H9 (cell line): ENCODE measurements around the gene SLC23A1. TPM values are rescaled to one million over a fixed set of nuclear protein-coding genes. Genes with fewer than 3 reads are reported as not detected.

Experiments
- DNase-seq: peaks from one replicate; pipeline ENCODE4 v3.0.0-alpha.2; 2017
- H2AFZ ChIP-seq: one replicate; pipeline ENCODE4 v1.6.1; 2013; ENCODE audit warnings: mild to moderate bottlenecking, low read length, control low read depth, moderate library complexity
- H2AK5ac ChIP-seq: 2 replicates; pipeline ENCODE4 v1.6.1; 2013; ENCODE audit warnings: low read length, control low read depth, mixed read lengths; ENCODE audit not compliant: insufficient read length
- H2BK120ac ChIP-seq: one replicate; pipeline ENCODE4 v1.6.1; 2013; ENCODE audit warnings: low read depth, mild to moderate bottlenecking, low read length, control low read depth, inconsistent platforms; ENCODE audit not compliant: poor library complexity, severe bottlenecking
- H2BK12ac ChIP-seq: 2 replicates; pipeline ENCODE4 v1.6.1; 2013; ENCODE audit warnings: low read length, control low read depth, mixed read lengths, low read depth; ENCODE audit not compliant: insufficient read length
- H2BK15ac ChIP-seq: 2 replicates; pipeline ENCODE4 v1.6.1; 2013; ENCODE audit warnings: low read depth, low read length, control low read depth
- H2BK20ac ChIP-seq: one replicate; pipeline ENCODE4 v1.6.1; 2013; ENCODE audit warnings: low read depth, mild to moderate bottlenecking, low read length, control low read depth, inconsistent platforms; ENCODE audit not compliant: poor library complexity, severe bottlenecking
- H2BK5ac ChIP-seq: 2 replicates; pipeline ENCODE4 v1.6.1; 2013; ENCODE audit warnings: low read length, control low read depth, mixed read lengths; ENCODE audit not compliant: insufficient read length
- H3K14ac ChIP-seq: 2 replicates; pipeline ENCODE4 v1.6.1; 2013; ENCODE audit warnings: low read length, control low read depth; ENCODE audit not compliant: insufficient read depth
- H3K18ac ChIP-seq: 2 replicates; pipeline ENCODE4 v1.6.1; 2013; ENCODE audit warnings: low read depth, mild to moderate bottlenecking, mixed read lengths, low read length, control low read depth; ENCODE audit not compliant: insufficient read length
- H3K23ac ChIP-seq: 2 replicates; pipeline ENCODE4 v1.6.1; 2013; ENCODE audit warnings: low read length, control low read depth, mixed read lengths, low read depth; ENCODE audit not compliant: insufficient read length
- H3K23me2 ChIP-seq: 2 replicates; pipeline ENCODE4 v1.6.1; 2013; ENCODE audit warnings: low read depth, mild to moderate bottlenecking, mixed read lengths, low read length, control low read depth; ENCODE audit not compliant: insufficient read length, poor library complexity, severe bottlenecking
- H3K27ac ChIP-seq: 2 replicates; pipeline ENCODE4 v1.5.1; 2013; ENCODE audit warnings: low read length, control low read depth, mixed read lengths, low read depth; ENCODE audit not compliant: insufficient read length
- H3K27me3 ChIP-seq: 2 replicates; pipeline ENCODE4 v1.6.1; 2013; ENCODE audit warnings: low read length, control low read depth, inconsistent platforms; ENCODE audit not compliant: insufficient read depth
- H3K4ac ChIP-seq: 2 replicates; pipeline ENCODE4 v1.6.1; 2013; ENCODE audit warnings: low read depth, mild to moderate bottlenecking, control low read depth, inconsistent platforms, low read length, moderate library complexity
- H3K4me1 ChIP-seq: 2 replicates; pipeline ENCODE4 v1.6.1; 2013; ENCODE audit warnings: low read length, control low read depth, inconsistent platforms; ENCODE audit not compliant: insufficient read depth
- H3K4me2 ChIP-seq: 2 replicates; pipeline ENCODE4 v1.6.1; 2013; ENCODE audit warnings: low read length, control low read depth, mixed read lengths; ENCODE audit not compliant: insufficient read length, insufficient read depth
- H3K56ac ChIP-seq: 2 replicates; pipeline ENCODE4 v1.6.1; 2013; ENCODE audit warnings: low read depth, mild to moderate bottlenecking, mixed read lengths, low read length, control low read depth; ENCODE audit not compliant: insufficient read length
- H3K79me1 ChIP-seq: 2 replicates; pipeline ENCODE4 v1.6.1; 2013; ENCODE audit warnings: low read depth, mild to moderate bottlenecking, moderate library complexity, low read length, control low read depth, inconsistent platforms; ENCODE audit not compliant: insufficient read depth, poor library complexity, severe bottlenecking
- H3K79me2 ChIP-seq: 2 replicates; pipeline ENCODE4 v1.6.1; 2013; ENCODE audit warnings: low read length, control low read depth, inconsistent platforms; ENCODE audit not compliant: insufficient read depth
- H3K9ac ChIP-seq: 2 replicates; pipeline ENCODE4 v1.6.1; 2013; ENCODE audit warnings: low read length, control low read depth, mixed read lengths; ENCODE audit not compliant: insufficient read length; ENCODE audit errors: extremely low read depth
- H3K9me3 ChIP-seq: one replicate; pipeline ENCODE4 v1.6.1; 2013; ENCODE audit warnings: low read depth, low read length, inconsistent platforms; ENCODE audit not compliant: control insufficient read depth
- H3T11ph ChIP-seq: one replicate; pipeline ENCODE4 v1.6.1; 2013; ENCODE audit warnings: mild to moderate bottlenecking, low read length, control low read depth, inconsistent platforms
- H4K20me1 ChIP-seq: one replicate; pipeline ENCODE4 v1.6.1; 2013; ENCODE audit not compliant: control insufficient read depth, insufficient read length, insufficient read depth
- H4K5ac ChIP-seq: 2 replicates; pipeline ENCODE4 v1.6.1; 2013; ENCODE audit warnings: low read depth, mild to moderate bottlenecking, mixed read lengths, low read length, control low read depth; ENCODE audit not compliant: insufficient read length
- H4K8ac ChIP-seq: replicated peaks from 2 replicates; pipeline ENCODE4 v1.6.1; 2013; ENCODE audit warnings: low read length, control low read depth, mixed read lengths, low read depth; ENCODE audit not compliant: insufficient read length
- H4K91ac ChIP-seq: 2 replicates; pipeline ENCODE4 v1.6.1; 2013; ENCODE audit warnings: low read depth, mild to moderate bottlenecking, moderate library complexity, mixed read lengths, low read length, control low read depth; ENCODE audit not compliant: insufficient read length
- H3K27ac Mint-ChIP-seq, 3 experiments: 2 replicates in 2 of 3; 3 replicates in 1 of 3; pipeline ENCODE4 v1.8.0; 2020 to 2021; ENCODE audit warnings: mixed read lengths in 3 of 3, mild to moderate bottlenecking in 1 of 3, moderate library complexity in 1 of 3
- H3K27me3 Mint-ChIP-seq: 2 replicates; pipeline ENCODE4 v1.8.0; 2021; ENCODE audit warnings: low read depth, mild to moderate bottlenecking, moderate library complexity, mixed read lengths
- H3K36me3 Mint-ChIP-seq, 3 experiments: 2 replicates in 2 of 3; 3 replicates in 1 of 3; pipeline ENCODE4 v1.8.0; 2020 to 2021; ENCODE audit warnings: low read depth in 3 of 3, mixed read lengths in 3 of 3; ENCODE audit not compliant: insufficient read depth in 1 of 3
- H3K4me1 Mint-ChIP-seq, 2 experiments: 2 replicates each; pipeline ENCODE4 v1.8.0; 2020; ENCODE audit warnings: mixed read lengths in 2 of 2
- H3K4me3 Mint-ChIP-seq, 2 experiments: 2 replicates in 1 of 2; 3 replicates in 1 of 2; pipeline ENCODE4 v1.8.0; 2020 to 2021; ENCODE audit warnings: mild to moderate bottlenecking in 2 of 2, mixed read lengths in 2 of 2, moderate library complexity in 1 of 2
- H3K9me3 Mint-ChIP-seq, 2 experiments: 2 replicates in 1 of 2; 3 replicates in 1 of 2; pipeline ENCODE4 v1.8.0; 2020; ENCODE audit warnings: mild to moderate bottlenecking in 2 of 2, mixed read lengths in 2 of 2, moderate library complexity in 1 of 2
- WGBS: extraction: QIAGEN DNeasy Blood & Tissue Kit; methylation state at CpG from one replicate; pipeline ENCODE4 v1.1.7; 2013; ENCODE audit warnings: missing lambda C conversion rate, low lambda C conversion rate, mixed read lengths; ENCODE audit not compliant: insufficient read length; ENCODE audit errors: extremely low coverage; 5-methylcytosine and 5-hydroxymethylcytosine counted together
- total RNA-seq: library from RNA; stranded (reverse); gene quantifications from 2 replicates; pipeline ENCODE4 v1.2.1, GENCODE V29; 2021
- TF ChIP-seq, protein P1 (sequence below): fragments of 200-600 bp; sonication (generic); conservative IDR thresholded peaks from 3 replicates; pipeline ENCODE4 v1.8.0; 2021; ENCODE audit warnings: antibody characterized with exemption, mild to moderate bottlenecking

SLC23A1 gene
- total RNA-seq, 1 experiment from 2014 or later: not detected

DNA sequence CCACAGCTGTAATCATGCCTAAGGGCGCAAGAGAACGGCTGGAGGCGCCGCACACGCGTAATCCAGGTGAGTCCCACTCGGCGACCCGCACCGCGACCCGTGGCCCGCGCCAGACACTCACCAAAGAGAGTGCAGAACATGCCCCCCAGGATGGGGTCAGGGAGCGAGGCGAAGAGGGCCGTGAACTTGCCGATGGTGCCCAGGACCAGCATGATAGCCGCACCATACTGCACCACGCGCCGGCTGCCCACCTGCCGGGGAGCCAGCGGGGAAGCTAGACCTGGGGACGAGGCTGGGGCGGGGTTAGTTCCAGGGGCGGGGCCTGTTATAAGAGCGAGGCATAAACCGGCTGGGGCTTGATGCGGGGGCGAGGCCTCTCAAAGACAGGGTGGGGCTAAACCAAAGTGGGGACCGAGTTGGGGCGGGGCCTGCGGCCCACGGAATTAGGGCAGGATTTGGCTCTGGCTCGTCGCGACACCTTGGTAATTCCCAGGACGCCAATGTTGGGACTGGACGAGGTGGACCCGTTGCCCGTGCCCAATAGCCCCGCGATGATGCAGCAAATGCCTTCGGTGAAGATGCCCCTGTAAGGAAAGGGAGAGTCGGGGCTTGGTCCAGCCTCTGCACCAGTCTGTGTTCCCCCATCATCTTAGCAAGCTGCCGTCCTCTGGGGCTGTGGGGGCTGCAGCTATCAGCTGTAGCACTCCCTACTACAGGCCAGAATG lies 4.8 kb downstream of the SLC23A1 start:
- peaks cover 16 to 22% of the 10 kb centered on the region in 2 experiments; a peak in 3 of 4 replicates for H3K4me1 Mint-ChIP-seq
- TF ChIP-seq, protein P1, sequence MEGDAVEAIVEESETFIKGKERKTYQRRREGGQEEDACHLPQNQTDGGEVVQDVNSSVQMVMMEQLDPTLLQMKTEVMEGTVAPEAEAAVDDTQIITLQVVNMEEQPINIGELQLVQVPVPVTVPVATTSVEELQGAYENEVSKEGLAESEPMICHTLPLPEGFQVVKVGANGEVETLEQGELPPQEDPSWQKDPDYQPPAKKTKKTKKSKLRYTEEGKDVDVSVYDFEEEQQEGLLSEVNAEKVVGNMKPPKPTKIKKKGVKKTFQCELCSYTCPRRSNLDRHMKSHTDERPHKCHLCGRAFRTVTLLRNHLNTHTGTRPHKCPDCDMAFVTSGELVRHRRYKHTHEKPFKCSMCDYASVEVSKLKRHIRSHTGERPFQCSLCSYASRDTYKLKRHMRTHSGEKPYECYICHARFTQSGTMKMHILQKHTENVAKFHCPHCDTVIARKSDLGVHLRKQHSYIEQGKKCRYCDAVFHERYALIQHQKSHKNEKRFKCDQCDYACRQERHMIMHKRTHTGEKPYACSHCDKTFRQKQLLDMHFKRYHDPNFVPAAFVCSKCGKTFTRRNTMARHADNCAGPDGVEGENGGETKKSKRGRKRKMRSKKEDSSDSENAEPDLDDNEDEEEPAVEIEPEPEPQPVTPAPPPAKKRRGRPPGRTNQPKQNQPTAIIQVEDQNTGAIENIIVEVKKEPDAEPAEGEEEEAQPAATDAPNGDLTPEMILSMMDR: no peak
- WGBS: no CpG with 5 or more reads among the region's 47 CpGs
- Histone ChIP-seq H3K79me1 (no peaks in the 10 kb centered on the region), H3K27me3 (no peaks in the 10 kb centered on the region), H2AK5ac (no peak overlapping the region), H4K20me1 (no peaks in the 10 kb centered on the region), H3K9me3 (no peaks in the 10 kb centered on the region), H2BK120ac (no peak overlapping the region), H2BK20ac (no peak overlapping the region), H3K9ac (no peak overlapping the region), H3K14ac (no peak overlapping the region; the same call in 1 of the 2 replicates), H3K79me2 (no peaks in the 10 kb centered on the region), H3K23me2 (no peaks in the 10 kb centered on the region), H3K4ac (no peak overlapping the region), H4K8ac (no peak overlapping the region), H2BK12ac (no peak overlapping the region), H4K91ac (no peak overlapping the region), H3K27ac (no peak overlapping the region), H2BK5ac (no peak overlapping the region), H3K56ac (no peak overlapping the region), H4K5ac (no peak overlapping the region), H3K18ac (no peak overlapping the region), H2AFZ (no peak overlapping the region), H3T11ph (no peak overlapping the region), H3K23ac (no peak overlapping the region), H2BK15ac (no peak overlapping the region), H3K4me1 (no peaks in the 10 kb centered on the region), H3K4me2 (no peak overlapping the region)
- H3K4me3 Mint-ChIP-seq: no peak overlapping the region
- peak overlapping the region in 1 of 3 experiments; percentile 76; a peak in 1 of 7 replicates for H3K27ac Mint-ChIP-seq
- peaks cover 0 to 8% (median 0%) of the 10 kb centered on the region in 3 experiments; a peak in 3 of 7 replicates for H3K36me3 Mint-ChIP-seq
- no peaks in the 10 kb centered on the region for H3K9me3 Mint-ChIP-seq
- peak; percentile 65 for DNase-seq
- H3K27me3 Mint-ChIP-seq: no peaks in the 10 kb centered on the region
